ENCODE results near the gene NARF.

GRCh38 chr17:82418001-82418986 lies 40.2 kb upstream of the NARF start, which contains the start of the genes HEXD and OGFOD3:
- TF ChIP-seq POLR2A (IDR thresholded peaks at IDR 0.05; ENCODE audit: low read depth, low read length) (peak; percentile 47; the same call in 1 of the 2 replicates), TAF1 (IDR thresholded peaks at IDR 0.05; ENCODE audit: low read depth, low read length) (peak; percentile 56; the same call in 1 of the 2 replicates), SPI1 (IDR thresholded peaks at IDR 0.05; ENCODE audit: low read depth, low read length) (no peak), POLR2AphosphoS5 (IDR thresholded peaks at IDR 0.05; ENCODE audit: low read depth, low read length) (peak; percentile 47; the same call in 1 of the 2 replicates)

Measured in GM12891 (cell line).